ENCODE measurements around the gene GMCL1. TPM values are rescaled to one million over a fixed set of nuclear protein-coding genes. Genes with fewer than 3 reads are reported as not detected.
"Not testable (repeated sequence)": the region's sequence is repeated elsewhere in the genome, so short reads cannot be mapped to it uniquely, and the experiment has no call there.

GMCL1 gene
- total RNA-seq, 1 donor from 2014 or later, result 10.4 TPM

GRCh38 chr2:69888451-69888850, 59.0 kb downstream of the GMCL1 start:
- Histone ChIP-seq H3K9me3 (no peaks in the 10 kb centered on the region), H3K4me3 (no peak overlapping the region), H3K27me3 (no peaks in the 10 kb centered on the region), H3K4me1 (no peaks in the 10 kb centered on the region), H3K27ac (no peak overlapping the region), H3K36me3 (no peaks in the 10 kb centered on the region)
- intact Hi-C loops (cut with DNase I), result no loop called here
- DNase-seq (ENCODE audit: low spot score in 2 of 2), result no peak
- TF ChIP-seq CTCF (IDR thresholded peaks at IDR 0.05), result no peak

GRCh38 chr2:69889302-69889701, 59.8 kb downstream of the GMCL1 start:
- intact Hi-C loops (cut with DNase I), result no loop called here
- no peak overlapping the region for H3K4me3 ChIP-seq
- no peaks in the 10 kb centered on the region for H3K27me3 ChIP-seq
- H3K9me3 ChIP-seq, result no peaks in the 10 kb centered on the region
- no peaks in the 10 kb centered on the region for H3K4me1 ChIP-seq
- no peak for TF ChIP-seq CTCF (IDR thresholded peaks at IDR 0.05)
- DNase-seq (ENCODE audit: low spot score in 2 of 2), result no peak
- H3K27ac ChIP-seq, result no peak overlapping the region
- no peaks in the 10 kb centered on the region for H3K36me3 ChIP-seq

GRCh38 chr2:69890881-69891280, 61.4 kb downstream of the GMCL1 start:
- H3K9me3 ChIP-seq, result no peaks in the 10 kb centered on the region
- no peak for TF ChIP-seq CTCF (IDR thresholded peaks at IDR 0.05)
- H3K4me3 ChIP-seq, result no peak overlapping the region
- H3K27me3 ChIP-seq, result no peaks in the 10 kb centered on the region
- intact Hi-C loops (cut with DNase I), result loop anchor here (5.0 kb wide), 1 partner anchor 64 kb away; the partner anchor contains the start of gene GMCL1
- no peak for DNase-seq (ENCODE audit: low spot score in 2 of 2)
- H3K27ac ChIP-seq, result no peak overlapping the region
- peaks cover 6 to 12% of the 10 kb centered on the region in 2 donors for H3K4me1 ChIP-seq
- peaks cover 0 to 3% of the 10 kb centered on the region in 2 donors for H3K36me3 ChIP-seq

GRCh38 chr2:69892838-69893424, 63.5 kb downstream of the GMCL1 start:
- peaks cover 6 to 12% of the 10 kb centered on the region in 2 donors for H3K4me1 ChIP-seq
- H3K4me3 ChIP-seq, result peak overlapping the region; percentile 77
- not testable (repeated sequence) for H3K9me3 ChIP-seq; DNase-seq (ENCODE audit: low spot score in 2 of 2); H3K27me3 ChIP-seq; H3K27ac ChIP-seq
- H3K36me3 ChIP-seq, result peaks cover 16 to 23% of the 10 kb centered on the region in 2 donors
- intact Hi-C loops (cut with DNase I), result loop anchor here (5.0 kb wide), 1 partner anchor 66 kb away; the partner anchor contains the start of gene GMCL1

- Histone ChIP-seq H3K4me3 (peak within 1 kb of the TSS; percentile 77), H3K27me3 (no peaks in the 10 kb centered on the region), H3K36me3 (peaks cover 16 to 33% of the 10 kb centered on the region in 2 donors), H3K4me1 (peaks cover 6 to 12% of the 10 kb centered on the region in 2 donors), H3K27ac (peak within 1 kb of the TSS; percentile 82 to 88), H3K9me3 (no peaks in the 10 kb centered on the region)
- intact Hi-C loops (cut with DNase I), result loop anchor here (1.0 to 5.0 kb wide), 2 partner anchors 67 to 507 kb away; partner anchors contain the start of genes GFPT1 and GMCL1
- DNase-seq (ENCODE audit: low spot score in 2 of 2), result peak in 1 of 2 donors; percentile 85
- no peak for TF ChIP-seq CTCF (IDR thresholded peaks at IDR 0.05)
These were observed 64.5 kb downstream of the GMCL1 start, which contains the start of gene SNRNP27 for GRCh38 chr2:69893684-69894551. Gene SNRNP27, plus strand, starts transcription at chr2:69893956. Its CDS starts 29 bp downstream, at chr2:69893985.

GRCh38 chr2:69894737-69895136, 65.3 kb downstream of the GMCL1 start:
- H3K27me3 ChIP-seq; DNase-seq (ENCODE audit: low spot score in 2 of 2); H3K9me3 ChIP-seq: not testable (repeated sequence)
- Histone ChIP-seq H3K36me3 (peaks cover 21 to 41% of the 10 kb centered on the region in 2 donors), H3K27ac (peak overlapping the region in 1 of 2 donors; percentile 88), H3K4me3 (peak overlapping the region; percentile 77), H3K4me1 (peaks cover 6 to 12% of the 10 kb centered on the region in 2 donors)
- intact Hi-C loops (cut with DNase I), result loop anchor here (1.0 to 5.0 kb wide), 2 partner anchors 67 to 507 kb away; partner anchors contain the start of genes GFPT1 and GMCL1

All from ascending aorta (tissue), 2 donors.